T-helper 2 cell treated with Interferon-gamma antibody and Interleukin-4, amounts not matched to agents 100 ng/mL and 5 ng/mL, for 36 hours (primary cell): ENCODE data around the gene HMGXB3. TPM values are rescaled to one million over a fixed set of nuclear protein-coding genes. Genes with fewer than 3 reads are reported as not detected.

ENCODE experiments used
- intact Hi-C: fragments of 100-400 bp; cut with micrococcal nuclease; formaldehyde crosslinking; loops from one replicate; pipeline ENCODE4 v1.15.1; 2023
- total RNA-seq: library from RNA; stranded (reverse); gene quantifications from 2 replicates; pipeline ENCODE4 v1.2.3, GENCODE V29; 2022

The HMGXB3 gene
- total RNA-seq, 1 donor from 2014 or later: 33.6 TPM

DNA sequence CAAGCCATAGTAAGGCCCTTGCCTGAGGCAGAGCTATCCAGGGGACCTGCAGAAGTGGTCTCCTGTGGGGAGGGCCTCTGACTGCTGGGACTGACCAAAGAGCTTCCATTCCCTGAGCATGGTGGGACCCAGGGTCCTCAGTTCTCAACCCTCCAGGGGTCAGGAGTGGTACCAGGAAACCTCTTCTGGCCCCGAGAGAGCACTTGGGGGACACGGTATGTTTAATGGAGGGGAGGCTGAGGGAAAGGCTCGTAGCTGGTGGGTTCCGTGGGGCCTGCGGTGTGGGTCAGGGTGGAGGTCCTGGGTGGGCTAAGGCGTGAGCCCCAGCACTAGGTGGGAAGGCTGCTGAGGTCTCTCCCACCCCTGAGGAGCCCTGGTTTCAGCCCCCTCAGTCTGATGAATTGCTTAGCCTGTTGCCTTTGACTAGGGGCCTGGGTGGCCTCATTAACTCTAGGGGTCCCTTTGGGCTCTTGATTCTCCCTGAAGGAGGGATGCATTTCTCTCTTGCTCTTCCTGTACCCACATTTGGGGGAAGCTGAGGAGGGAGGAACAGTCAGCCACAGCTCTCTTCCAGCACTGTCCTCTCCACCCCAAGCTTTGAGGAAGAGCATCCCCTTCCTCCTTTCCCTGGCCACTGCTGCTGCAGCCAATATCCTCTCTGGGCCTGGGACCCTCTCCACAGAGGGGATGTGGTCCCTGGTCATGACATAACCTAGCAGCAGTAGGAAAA is 51.9 kb downstream of the HMGXB3 start:
- intact Hi-C loops: no loop called here

DNA sequence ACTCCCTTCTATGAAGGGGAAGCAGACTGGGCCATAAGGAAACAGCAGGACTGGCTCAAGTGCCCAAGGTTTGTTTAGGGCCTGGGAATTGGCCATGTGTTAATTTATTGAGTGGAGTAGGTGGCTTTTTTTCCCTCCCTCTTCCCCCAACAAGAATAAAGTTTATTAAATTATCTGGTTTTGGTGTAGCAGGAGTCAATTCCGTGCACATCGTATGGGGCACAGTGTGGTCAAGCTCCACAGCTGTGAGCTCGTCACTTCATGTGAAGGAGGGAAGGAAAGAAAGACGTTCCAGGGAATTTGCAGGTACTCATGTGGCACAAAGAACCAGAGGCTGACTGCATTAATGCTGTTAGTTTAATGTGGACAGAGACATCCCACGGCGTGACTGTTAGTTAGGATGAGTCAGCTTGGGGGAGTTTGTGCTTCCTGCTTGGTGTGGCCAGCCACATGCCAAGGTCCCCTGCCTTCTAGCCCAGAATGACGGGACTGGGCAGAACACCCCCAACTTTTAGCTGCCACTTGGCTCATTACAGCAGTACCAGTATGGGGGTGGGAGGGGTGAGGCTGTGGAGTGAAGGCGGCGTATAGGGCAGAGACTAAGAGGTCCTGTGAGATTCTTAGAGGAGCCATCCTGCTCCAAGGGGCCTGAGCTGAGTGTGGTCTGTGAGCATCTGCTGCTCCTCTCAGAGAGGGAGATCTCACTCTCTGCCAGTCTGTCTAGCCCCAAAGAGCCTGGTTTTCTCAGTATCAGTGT is 52.6 kb downstream of the HMGXB3 start:
- intact Hi-C loops: no loop called here

DNA sequence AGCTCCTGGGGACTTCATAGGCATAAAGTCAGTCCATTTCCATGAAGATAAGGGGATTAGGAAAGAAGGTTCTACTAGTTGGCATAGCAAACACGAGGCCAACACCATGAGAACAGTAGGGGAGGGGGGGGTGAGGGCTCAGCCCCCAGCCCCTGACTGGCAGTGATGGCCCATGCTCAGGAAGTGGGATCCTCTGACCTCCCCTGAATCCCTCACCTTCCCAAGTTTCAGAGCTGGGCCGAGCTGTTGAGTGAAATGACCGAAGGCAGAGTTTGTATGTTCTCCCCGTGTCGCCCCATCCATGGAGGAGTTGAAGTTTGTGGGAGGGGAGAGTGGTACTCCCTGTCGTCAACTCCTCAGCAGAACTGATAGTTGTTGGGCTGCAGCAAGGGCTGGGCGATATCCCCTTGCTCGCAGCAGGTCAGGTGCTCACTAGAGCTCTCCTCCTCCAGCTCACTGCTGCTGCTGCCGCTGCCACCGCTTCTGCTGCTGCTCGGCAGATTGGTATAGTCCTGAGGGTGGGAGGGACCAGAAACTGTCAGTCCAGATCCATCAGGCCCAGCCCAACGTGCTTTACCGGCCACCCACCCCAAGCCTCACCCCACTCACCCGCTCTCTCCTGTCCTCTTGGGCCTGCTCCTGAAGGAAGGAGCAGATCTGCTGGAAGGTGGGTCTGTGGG is 53.3 kb downstream of the HMGXB3 start:
- intact Hi-C loops: no loop called here

GRCh38 chr5:150054569-150054968 is 54.0 kb downstream of the HMGXB3 start:
- intact Hi-C loops: no loop called here

DNA sequence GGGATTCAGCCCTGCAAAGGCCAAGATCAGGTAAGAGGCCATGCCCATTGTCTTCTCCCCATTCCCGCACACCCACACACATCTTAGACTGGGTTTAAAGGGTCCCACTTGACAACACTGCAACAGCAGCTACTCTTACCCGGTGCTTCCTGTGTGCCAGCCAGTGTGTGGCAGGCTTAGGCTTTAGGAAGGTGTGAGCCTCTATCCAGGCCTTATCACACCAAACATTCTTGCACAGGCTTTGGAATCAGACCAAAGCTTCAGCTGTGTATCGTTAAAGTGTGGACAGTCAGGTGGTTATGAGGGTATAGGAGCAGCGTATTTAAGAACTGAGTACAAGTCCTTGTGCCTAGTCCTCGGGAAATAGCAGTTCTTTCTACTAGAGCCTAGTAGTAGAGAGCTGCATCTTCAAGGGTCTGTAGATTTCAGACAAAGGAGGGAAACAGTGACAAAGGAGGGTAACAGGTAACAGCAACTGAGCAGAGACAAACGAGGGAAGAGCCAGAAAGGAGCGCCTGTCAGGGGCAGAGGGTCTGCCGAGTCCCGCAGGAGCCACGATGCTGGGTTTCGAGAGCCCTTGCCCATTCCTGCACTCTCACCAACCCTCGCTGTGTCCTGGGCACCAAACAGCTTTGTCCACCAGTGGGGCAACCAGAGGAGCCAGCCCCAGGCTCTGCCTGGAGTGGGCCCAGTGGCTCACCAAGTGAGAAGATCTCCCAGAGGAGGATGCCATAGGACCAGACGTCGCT is 55.0 kb downstream of the HMGXB3 start:
- intact Hi-C loops: no loop called here

DNA sequence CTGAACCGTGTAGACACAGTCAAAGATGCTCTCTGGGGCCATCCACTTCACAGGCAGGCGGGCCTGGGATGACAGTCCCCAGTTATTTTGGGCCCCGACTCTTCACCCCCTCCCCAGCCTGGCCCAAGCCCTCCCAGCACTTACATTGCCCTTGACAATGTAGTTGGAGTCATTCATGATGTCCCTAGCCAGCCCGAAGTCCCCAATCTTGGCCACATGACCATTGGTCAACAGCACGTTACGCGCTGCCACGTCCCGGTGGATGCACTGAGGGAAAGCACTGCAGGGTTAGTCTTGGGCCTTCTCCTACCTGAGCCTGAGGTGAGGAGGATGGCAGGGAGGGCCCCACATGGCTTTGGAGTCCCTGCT is 55.5 kb downstream of the HMGXB3 start:
- intact Hi-C loops: no loop called here

DNA sequence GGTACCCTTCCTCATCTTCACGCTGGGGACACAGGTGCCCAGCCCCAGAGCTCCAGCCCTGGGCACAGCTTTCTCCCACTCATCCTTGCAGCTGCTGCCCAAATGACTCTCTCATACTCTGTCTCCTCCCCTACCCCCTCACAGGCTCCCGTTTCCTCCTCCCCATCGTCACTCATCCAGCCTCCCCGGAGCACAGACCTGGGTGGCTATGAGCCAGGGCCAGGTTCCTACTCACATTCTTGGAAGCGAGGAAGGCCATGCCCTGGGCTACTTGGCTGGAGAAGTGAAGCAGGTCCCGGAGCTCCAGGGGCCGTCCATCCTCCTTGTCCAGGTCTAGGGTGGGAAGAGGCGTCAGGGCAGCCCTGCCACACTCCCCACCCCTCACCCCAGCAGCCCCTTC is 56.5 kb downstream of the HMGXB3 start:
- intact Hi-C loops: no loop called here

- intact Hi-C loops: no loop called here
Observed at GRCh38 chr5:150057511-150057910, 57.0 kb downstream of the HMGXB3 start.

DNA sequence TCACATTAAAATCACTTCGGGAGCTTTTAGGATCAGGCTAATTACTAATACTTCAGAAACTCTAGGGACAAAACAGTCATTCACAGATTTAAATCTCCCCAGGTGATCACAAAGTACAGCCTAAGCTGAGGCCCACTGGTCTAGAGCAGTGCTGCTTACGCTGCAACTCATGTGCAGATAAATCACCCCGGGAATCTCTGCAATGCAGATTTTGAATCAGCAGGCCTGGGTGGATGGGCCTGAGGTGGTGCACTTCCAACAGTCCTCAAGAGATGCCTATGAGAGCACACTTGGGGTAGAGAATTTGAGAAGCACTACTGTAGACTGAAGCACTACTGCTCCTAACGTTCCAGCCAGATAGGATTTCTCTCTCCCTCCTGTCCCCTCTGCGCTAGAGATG is 57.5 kb downstream of the HMGXB3 start:
- intact Hi-C loops: no loop called here

- intact Hi-C loops: no loop called here
Observed at GRCh38 chr5:150058480-150059126, 58.1 kb downstream of the HMGXB3 start.

GRCh38 chr5:150059623-150060022 is 59.1 kb downstream of the HMGXB3 start:
- intact Hi-C loops: no loop called here

GRCh38 chr5:150060471-150060870 is 59.9 kb downstream of the HMGXB3 start:
- intact Hi-C loops: no loop called here

GRCh38 chr5:150061538-150061995 is 61.0 kb downstream of the HMGXB3 start:
- intact Hi-C loops: no loop called here

DNA sequence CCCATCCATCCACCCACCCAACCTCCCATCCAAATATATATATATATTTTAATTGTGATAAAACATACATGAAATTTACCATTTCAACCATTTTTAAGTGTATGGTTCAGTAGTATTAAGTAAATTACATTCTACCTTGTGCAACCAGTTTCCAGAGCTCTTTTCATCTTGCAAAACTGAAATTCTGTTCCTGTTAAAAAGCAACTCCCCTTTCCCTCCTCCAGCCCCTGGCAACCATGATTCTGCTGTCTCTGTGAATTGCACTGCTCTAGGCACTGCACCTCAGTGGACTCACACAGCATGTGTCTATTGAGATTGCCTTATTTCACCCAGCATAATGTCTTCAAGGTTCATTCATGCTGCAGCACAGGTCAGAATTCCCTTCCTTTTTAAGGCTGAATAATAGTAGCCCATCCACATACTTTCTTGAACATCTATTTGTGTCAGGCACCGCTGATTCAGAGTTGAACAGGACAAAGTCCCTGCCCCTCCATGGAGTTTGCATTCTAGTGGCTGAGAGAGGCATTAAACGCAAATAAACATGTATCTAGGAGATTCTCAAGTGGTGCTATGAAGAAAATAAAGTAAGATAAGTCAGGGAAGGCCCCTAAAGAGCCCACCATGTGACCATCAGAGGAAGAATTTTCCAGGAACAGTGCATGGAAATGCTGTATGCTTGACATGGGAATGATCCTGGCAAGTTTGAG is 61.8 kb downstream of the HMGXB3 start:
- intact Hi-C loops: no loop called here

GRCh38 chr5:150063638-150064037 is 63.1 kb downstream of the HMGXB3 start:
- intact Hi-C loops: no loop called here

DNA sequence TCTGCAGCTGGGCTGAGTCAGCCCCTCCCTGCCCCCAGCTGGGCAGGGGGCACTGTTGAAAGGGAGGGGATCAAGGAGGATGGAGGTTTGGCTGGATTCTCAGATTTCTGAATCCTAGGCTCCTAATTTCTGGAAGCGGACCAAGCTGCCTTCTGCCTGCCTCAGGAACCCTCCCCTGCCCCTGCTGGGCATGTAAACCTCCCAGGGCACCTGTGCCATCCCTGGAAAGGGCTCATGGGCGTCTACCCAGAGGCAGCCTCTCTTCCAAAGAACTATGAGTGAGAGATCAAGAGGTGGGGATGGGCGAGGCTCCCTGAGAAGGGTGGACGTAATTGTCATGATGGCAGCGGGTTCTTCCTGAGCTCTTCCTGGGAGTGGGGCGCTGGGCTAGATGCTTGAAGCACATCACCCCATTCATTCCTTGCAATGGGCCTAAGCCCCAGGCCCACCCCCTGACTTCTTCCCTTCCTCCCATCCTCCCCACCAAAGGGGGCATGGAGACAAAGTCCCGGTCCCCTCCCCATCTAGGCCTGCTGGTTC is 64.2 kb downstream of the HMGXB3 start:
- intact Hi-C loops: no loop called here

- intact Hi-C loops: no loop called here
Observed at GRCh38 chr5:150065346-150065745, 64.8 kb downstream of the HMGXB3 start.

DNA sequence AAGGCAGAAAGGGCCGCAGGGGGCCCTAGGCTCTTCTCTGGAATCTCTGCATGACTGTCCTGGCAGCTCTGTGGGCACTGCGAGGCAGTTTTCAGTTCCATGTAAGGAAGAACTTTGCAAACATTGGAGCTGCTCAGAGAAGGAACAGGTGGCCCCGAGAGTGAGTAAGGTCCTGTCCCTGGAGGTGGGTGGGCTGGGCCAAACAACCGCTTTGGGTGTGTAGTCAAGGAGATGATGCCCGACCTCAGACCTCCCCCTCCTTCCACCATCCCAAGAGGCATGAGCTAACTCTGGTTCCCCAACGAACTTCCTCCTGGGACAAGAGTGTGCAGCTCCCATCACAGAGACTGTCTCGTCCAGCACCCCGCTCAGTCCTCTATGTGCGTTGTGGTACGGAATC is 65.3 kb downstream of the HMGXB3 start:
- intact Hi-C loops: loop anchor here (2.0 kb wide), 2 partner anchors 39 to 65 kb away; partner anchors contain the start of genes HMGXB3 and TIGD6

GRCh38 chr5:150066436-150066835 is 65.9 kb downstream of the HMGXB3 start:
- intact Hi-C loops: loop anchor here (2.0 kb wide), 2 partner anchors 38 to 66 kb away; partner anchors contain the start of genes HMGXB3 and TIGD6

- intact Hi-C loops: loop anchor here (2.0 kb wide), 2 partner anchors 38 to 66 kb away; partner anchors contain the start of genes HMGXB3 and TIGD6
Observed at GRCh38 chr5:150066901-150067396, 66.4 kb downstream of the HMGXB3 start.
